Spleen (tissue), 7 donors: ENCODE data around the gene NFIX.

ENCODE experiments used
- POLR2A ChIP-seq, 3 donors: fragments of 450-650 bp; IDR thresholded peaks; one replicate each; pipeline ENCODE4 v1.5.1; 2017; ENCODE audit warnings: antibody characterized with exemption in 3 of 3, mild to moderate bottlenecking in 1 of 3
- POLR2AphosphoS5 ChIP-seq, 3 donors: sonication (generic); formaldehyde crosslinking; IDR thresholded peaks; one replicate each; pipeline ENCODE4 v1.5.1; 2017; ENCODE audit warnings: antibody characterized with exemption in 3 of 3
- TF ChIP-seq, protein P1 (sequence below), 11 experiments: fragments of 200-600 bp in 7 of 11; fragments of 450-650 bp in 4 of 11; sonication (generic) in 4 of 11; IDR thresholded peaks in 8 of 11; conservative IDR thresholded peaks in 3 of 11; 1 replicate in 7 of 11; 2 replicates in 4 of 11; pipeline versions ENCODE4 v1.4.0 to v1.8.0; 2016 to 2021; ENCODE audit warnings: antibody characterized with exemption in 11 of 11, inconsistent platforms in 4 of 11, mild to moderate bottlenecking in 1 of 11
- donor health status: DM: no; HTN: no; CAD: no; lungs with moderate emphysema.
- donor health status: DM: no; HTN: no; CAD: no.
- donor health status: DM: no; HTN: no; CAD: no.

DNA sequence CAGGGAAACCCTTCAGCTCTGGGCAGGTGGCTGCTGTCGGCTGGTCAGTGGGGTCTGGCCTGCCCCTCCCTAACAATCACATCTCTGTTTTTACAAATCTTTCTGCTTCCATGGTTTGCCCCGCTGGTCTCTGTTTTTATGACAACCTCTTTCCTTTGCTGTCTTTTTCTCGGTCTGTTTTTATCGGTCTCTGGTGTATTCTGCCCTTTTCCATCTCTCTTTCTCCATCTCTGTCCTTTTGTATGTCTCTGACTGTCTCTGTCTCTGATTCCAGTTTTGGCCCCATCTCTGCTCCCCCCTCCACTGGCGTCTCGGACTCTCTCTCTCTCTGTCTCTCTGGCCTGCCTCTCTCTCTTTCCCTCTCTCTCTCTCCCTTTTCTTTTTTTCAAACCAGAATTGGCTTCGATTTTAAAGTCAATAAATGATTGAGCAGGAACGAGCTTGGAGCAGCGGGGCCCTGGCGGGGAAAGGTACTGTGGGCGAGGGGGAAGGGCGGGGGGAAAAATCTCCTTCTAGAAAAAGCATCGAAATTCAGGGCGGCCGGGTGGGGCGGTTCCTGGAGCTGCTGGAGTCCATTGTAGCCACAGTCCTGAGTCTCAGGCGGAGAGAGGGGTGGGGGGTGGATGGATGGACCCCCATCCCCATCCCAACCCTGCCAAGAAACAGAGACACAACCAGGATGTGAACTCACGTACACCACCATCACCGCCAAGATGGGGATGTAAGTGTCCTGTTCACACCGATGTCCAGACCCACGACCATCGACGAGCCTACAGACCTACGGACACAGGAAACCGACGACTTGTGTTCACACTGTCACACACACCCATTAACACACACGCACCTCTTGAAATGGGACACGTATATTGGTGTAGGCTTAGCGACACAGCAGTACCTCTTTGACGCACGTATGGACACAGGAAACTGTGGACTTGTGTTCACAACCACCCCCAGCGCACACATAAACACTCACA, 3.0 kb downstream of the NFIX start:
- TF ChIP-seq, protein P1, sequence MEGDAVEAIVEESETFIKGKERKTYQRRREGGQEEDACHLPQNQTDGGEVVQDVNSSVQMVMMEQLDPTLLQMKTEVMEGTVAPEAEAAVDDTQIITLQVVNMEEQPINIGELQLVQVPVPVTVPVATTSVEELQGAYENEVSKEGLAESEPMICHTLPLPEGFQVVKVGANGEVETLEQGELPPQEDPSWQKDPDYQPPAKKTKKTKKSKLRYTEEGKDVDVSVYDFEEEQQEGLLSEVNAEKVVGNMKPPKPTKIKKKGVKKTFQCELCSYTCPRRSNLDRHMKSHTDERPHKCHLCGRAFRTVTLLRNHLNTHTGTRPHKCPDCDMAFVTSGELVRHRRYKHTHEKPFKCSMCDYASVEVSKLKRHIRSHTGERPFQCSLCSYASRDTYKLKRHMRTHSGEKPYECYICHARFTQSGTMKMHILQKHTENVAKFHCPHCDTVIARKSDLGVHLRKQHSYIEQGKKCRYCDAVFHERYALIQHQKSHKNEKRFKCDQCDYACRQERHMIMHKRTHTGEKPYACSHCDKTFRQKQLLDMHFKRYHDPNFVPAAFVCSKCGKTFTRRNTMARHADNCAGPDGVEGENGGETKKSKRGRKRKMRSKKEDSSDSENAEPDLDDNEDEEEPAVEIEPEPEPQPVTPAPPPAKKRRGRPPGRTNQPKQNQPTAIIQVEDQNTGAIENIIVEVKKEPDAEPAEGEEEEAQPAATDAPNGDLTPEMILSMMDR (IDR thresholded peaks at IDR 0.05 in 8 of 11, conservative IDR thresholded peaks at IDR 0.05 in 3 of 11): no peak
- TF ChIP-seq POLR2A (IDR thresholded peaks at IDR 0.05): no peak
- no peak for TF ChIP-seq POLR2AphosphoS5 (IDR thresholded peaks at IDR 0.05)
